Retinal pigment epithelial cell (primary cell): ENCODE results near the gene ZFPM1.

Source experiments
- DNase-seq: peaks from one replicate; pipeline ENCODE4 v3.0.0-alpha.2; 2010; ENCODE audit warnings: low read depth
- H3K4me3 ChIP-seq: 2 replicates; pipeline ENCODE4 v1.5.1; 2011; ENCODE audit warnings: mild to moderate bottlenecking, low read length, control low read depth, moderate library complexity
- TF ChIP-seq, protein P1 (sequence below): conservative IDR thresholded peaks from 2 replicates; pipeline ENCODE4 v1.5.1; 2011; ENCODE audit warnings: low read depth, low read length, control low read depth, inconsistent platforms

ZFPM1 gene

DNA sequence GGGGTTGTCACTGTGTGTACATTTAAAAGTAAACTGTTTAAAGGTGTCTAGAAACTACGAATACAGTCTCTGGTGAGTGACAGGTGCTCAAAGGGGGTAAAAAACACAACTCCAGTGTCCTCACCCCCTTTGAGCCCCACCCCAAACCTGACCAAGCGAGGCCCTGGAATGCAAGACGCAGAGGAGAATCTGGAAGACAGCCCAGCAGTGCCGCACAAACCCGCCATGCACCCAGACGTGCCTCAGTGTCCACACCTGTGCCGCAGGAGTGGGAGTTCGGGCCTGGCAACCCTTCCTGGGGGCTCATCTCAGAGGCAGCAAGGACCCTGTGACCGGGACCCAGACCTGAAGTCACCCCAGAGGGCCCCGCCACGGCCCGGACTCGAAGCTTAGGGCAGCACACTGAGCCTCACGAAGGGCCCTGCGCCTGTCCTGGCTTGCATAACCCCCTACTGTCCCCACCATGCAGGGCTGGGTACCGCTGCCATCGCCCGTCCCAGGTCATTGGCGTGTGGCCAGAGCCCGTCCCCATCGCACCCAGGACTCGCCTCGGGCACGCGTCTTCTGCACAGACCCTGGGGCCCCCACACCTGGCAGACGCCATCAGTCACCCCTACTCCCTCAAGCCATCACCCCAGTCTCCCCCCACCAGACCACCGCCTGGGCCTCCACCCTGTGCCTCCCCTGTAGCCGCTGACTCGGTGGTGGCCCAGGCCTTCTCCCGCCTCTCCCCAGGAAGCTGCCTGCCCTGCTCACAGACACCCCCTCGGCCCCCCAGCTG is 84.1 kb downstream of the ZFPM1 start:
- TF ChIP-seq, protein P1, sequence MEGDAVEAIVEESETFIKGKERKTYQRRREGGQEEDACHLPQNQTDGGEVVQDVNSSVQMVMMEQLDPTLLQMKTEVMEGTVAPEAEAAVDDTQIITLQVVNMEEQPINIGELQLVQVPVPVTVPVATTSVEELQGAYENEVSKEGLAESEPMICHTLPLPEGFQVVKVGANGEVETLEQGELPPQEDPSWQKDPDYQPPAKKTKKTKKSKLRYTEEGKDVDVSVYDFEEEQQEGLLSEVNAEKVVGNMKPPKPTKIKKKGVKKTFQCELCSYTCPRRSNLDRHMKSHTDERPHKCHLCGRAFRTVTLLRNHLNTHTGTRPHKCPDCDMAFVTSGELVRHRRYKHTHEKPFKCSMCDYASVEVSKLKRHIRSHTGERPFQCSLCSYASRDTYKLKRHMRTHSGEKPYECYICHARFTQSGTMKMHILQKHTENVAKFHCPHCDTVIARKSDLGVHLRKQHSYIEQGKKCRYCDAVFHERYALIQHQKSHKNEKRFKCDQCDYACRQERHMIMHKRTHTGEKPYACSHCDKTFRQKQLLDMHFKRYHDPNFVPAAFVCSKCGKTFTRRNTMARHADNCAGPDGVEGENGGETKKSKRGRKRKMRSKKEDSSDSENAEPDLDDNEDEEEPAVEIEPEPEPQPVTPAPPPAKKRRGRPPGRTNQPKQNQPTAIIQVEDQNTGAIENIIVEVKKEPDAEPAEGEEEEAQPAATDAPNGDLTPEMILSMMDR = no peak
- H3K4me3 ChIP-seq = no peak overlapping the region
- no peak for DNase-seq

DNA sequence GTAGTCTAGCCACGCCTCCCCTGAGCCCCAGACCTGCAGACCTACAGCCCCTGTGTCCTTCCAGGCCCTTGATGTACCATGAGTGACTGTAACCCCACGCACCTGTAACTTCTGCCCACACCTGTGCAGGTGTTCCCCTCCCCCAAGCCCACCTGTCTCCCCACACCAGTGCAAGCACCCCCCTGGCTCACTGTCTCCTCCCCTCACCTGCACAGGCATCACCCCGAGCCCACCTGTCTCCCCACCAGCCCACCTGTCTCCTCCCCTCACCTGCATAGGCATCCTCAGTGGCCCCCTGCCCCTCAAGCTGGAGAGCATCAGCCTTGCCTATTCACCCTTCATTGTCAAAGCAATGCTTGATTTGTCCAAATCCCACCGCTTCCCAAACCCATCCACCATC is 84.8 kb downstream of the ZFPM1 start:
- no peak overlapping the region for H3K4me3 ChIP-seq
- TF ChIP-seq, protein P1 = no peak
- no peak for DNase-seq

DNA sequence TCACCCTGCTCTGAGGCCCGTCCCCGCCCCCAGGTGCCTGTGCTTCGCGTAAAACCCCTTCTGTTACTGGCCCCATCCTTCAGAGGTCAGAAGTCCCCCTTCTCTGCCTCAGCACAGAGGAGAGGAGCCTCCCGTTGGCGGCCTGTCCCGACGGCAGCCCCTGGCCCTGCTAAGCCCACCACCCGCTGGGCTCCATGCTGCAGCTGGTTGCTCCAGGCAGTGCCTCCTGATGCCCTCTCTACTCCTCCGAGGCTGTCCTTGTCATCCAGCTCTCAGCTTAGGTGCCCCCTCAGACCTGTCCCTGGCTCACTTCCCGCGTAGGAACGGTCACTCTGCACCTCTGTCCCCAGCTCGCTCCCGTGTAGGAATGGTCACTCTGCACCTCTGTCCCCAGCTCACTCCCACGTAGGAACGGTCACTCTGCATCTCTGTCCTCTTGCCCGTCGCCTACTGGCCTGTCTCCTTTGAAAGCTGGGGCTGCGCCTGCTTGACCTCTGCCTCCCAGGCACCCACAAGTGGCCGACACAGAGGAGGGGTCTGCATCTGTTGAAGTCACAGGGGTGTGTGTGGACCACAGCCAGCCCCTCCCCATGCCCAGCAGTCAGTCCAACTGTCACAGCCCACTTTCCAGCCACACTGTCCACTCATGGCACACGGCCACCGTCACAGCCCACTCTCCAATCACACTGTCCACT is 85.4 kb downstream of the ZFPM1 start:
- H3K4me3 ChIP-seq = no peak overlapping the region
- TF ChIP-seq, protein P1 = no peak
- DNase-seq = no peak

DNA sequence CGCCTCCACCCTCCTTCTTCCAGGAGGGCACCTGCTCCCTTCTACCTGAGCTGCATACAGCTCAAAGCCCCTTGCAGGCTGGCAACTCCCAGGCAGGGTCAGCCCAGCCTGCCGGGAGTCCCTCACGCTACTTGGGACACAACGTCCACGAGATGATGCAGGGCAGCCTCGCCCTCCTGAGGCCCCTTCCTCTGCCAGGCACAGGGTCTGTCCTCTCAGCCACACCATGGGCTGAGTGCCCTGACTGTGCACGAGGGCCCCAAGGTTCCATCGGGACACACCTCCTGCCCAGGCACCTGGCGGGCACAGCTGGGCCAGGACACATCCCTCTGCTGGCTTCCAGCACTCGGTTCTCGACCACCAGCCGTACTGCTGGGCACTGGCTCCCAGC is 86.2 kb downstream of the ZFPM1 start:
- DNase-seq = no peak
- no peak overlapping the region for H3K4me3 ChIP-seq
- TF ChIP-seq, protein P1 = no peak

DNA sequence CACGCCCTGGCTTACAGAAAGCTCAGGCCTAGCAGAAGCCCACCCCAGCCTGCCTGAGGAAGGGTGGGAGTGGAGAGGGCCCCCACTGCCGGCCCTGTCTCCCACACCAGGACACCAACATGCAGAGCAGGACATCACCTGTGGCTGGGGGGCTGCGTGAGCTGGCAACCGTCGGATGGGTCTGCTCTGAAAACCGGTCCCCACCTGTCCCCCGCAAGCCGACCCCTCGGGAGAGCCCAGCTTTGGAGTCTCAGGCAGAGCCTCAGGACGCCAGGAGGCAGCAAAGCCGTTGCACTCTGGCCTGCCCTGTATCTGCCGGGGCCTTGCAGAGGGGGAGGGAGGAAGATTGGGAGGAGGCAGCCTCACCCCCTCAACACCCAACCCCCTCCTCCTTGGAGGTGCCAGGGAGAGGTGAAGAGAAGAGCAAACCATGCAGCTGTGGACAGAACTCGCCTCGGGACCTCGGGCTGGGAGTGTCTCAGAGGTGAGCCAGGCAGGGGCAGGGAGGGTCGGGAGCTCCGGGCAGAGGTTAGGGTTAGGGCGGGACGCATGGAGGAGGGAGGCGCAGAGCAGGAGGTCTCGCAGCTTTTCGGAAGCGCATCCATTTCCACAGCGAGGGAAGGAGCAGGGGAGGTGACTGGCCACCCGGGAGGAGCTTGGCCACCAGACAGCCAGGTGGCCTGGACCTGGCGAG is 86.7 kb downstream of the ZFPM1 start:
- H3K4me3 ChIP-seq = no peak overlapping the region
- TF ChIP-seq, protein P1 = no peak
- no peak for DNase-seq

DNA sequence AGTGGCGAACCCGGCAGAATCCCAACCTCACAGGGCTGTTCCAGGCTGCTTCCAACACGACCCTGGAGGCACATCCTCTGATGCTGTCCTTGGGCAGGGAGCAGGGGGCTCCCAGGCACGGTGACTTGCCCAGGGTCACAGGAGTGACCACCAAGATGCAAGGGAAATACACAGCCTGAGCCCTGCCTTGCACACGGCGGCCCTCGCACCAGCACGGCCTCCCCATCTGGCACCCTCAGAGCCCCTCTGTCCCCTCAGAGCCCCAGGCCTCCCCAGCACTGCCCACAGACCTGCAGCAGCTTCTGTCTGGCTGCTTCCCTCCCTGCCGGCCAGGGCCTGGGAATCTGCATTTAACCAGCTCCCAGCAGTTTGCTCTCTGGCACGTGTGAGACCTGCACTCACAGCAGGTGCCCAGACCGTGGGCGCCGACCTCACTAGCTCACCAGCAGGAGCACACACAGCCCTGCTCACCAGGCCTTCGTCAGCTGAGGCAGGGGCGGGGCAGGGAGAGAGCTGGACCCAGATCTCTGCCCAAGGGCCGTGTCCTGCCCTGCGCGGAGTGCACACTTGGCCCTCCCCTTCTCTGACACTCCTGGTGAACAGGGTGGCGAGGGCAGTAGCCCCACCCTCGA is 87.4 kb downstream of the ZFPM1 start:
- H3K4me3 ChIP-seq = no peak overlapping the region
- DNase-seq = no peak
- TF ChIP-seq, protein P1 = no peak
